ENCODE data around the gene TAPT1. TPM values are rescaled to one million over a fixed set of nuclear protein-coding genes. Genes with fewer than 3 reads are reported as not detected.

Gene TAPT1
- total RNA-seq, 3 donors from 2014 or later = 39.7 to 52.5 (median 43.0) TPM

GRCh38 chr4:16183604-16184003 is 42.7 kb downstream of the TAPT1 start:
- Histone ChIP-seq H3K9me3 (no peaks in the 10 kb centered on the region), H3K36me3 (no peaks in the 10 kb centered on the region), H3K27me3 (no peaks in the 10 kb centered on the region)

GRCh38 chr4:16176621-16177020 is 49.6 kb downstream of the TAPT1 start:
- no peak for DNase-seq (ENCODE audit: low spot score in 2 of 2)
- Histone ChIP-seq H3K27ac (no peak overlapping the region), H3K4me3 (no peak overlapping the region), H3K27me3 (no peaks in the 10 kb centered on the region), H3K4me1 (no peaks in the 10 kb centered on the region), H3K36me3 (no peaks in the 10 kb centered on the region), H3K9me3 (no peaks in the 10 kb centered on the region)
- intact Hi-C loops (cut with DNase I; ENCODE audit: low total_unique reads) = no loop called here
- no peak for TF ChIP-seq POLR2A (IDR thresholded peaks at IDR 0.05)
- TF ChIP-seq POLR2AphosphoS5 (IDR thresholded peaks at IDR 0.05) = no peak
- no peak for TF ChIP-seq CTCF (IDR thresholded peaks at IDR 0.05)

More at GRCh38 chr4:16183604-16184003, 42.7 kb downstream of the TAPT1 start:
- no peak for DNase-seq (ENCODE audit: low spot score in 2 of 2)
- Histone ChIP-seq H3K4me3 (no peak overlapping the region), H3K4me1 (no peaks in the 10 kb centered on the region), H3K27ac (no peak overlapping the region)
- no peak for TF ChIP-seq CTCF (IDR thresholded peaks at IDR 0.05)
- no peak for TF ChIP-seq POLR2AphosphoS5 (IDR thresholded peaks at IDR 0.05)
- no peak for TF ChIP-seq POLR2A (IDR thresholded peaks at IDR 0.05)
- intact Hi-C loops (cut with DNase I; ENCODE audit: low total_unique reads) = no loop called here

- intact Hi-C loops (cut with DNase I; ENCODE audit: low total_unique reads) = no loop called here
- Histone ChIP-seq H3K9me3 (no peaks in the 10 kb centered on the region), H3K27ac (no peak overlapping the region), H3K27me3 (no peaks in the 10 kb centered on the region), H3K4me3 (no peak overlapping the region), H3K36me3 (peaks cover 8% of the 10 kb centered on the region), H3K4me1 (no peaks in the 10 kb centered on the region)
- no peak for DNase-seq (ENCODE audit: low spot score in 2 of 2)
- TF ChIP-seq POLR2AphosphoS5 (IDR thresholded peaks at IDR 0.05) (no peak), POLR2A (IDR thresholded peaks at IDR 0.05) (no peak), CTCF (IDR thresholded peaks at IDR 0.05) (no peak)
These were observed 54.4 kb downstream of the TAPT1 start for GRCh38 chr4:16171831-16172230.

GRCh38 chr4:16169490-16169889 is 56.8 kb downstream of the TAPT1 start:
- Histone ChIP-seq H3K4me1 (no peaks in the 10 kb centered on the region), H3K27ac (no peak overlapping the region), H3K27me3 (no peaks in the 10 kb centered on the region), H3K9me3 (no peaks in the 10 kb centered on the region), H3K4me3 (no peak overlapping the region), H3K36me3 (peaks cover 8% of the 10 kb centered on the region)
- TF ChIP-seq POLR2AphosphoS5 (IDR thresholded peaks at IDR 0.05) (no peak), CTCF (IDR thresholded peaks at IDR 0.05) (no peak), POLR2A (IDR thresholded peaks at IDR 0.05) (no peak)
- intact Hi-C loops (cut with DNase I; ENCODE audit: low total_unique reads) = no loop called here
- no peak for DNase-seq (ENCODE audit: low spot score in 2 of 2)

- no peak overlapping the region for H3K27ac ChIP-seq
- intact Hi-C loops (cut with DNase I; ENCODE audit: low total_unique reads) = no loop called here
These were observed 57.4 kb downstream of the TAPT1 start for GRCh38 chr4:16168710-16169388.

More at GRCh38 chr4:16168710-16169388, 57.4 kb downstream of the TAPT1 start:
- H3K27me3 ChIP-seq = no peaks in the 10 kb centered on the region
- H3K36me3 ChIP-seq = peaks cover 8% of the 10 kb centered on the region
- DNase-seq (ENCODE audit: low spot score in 2 of 2) = no peak
- no peak overlapping the region for H3K4me3 ChIP-seq
- TF ChIP-seq CTCF (IDR thresholded peaks at IDR 0.05) (no peak), POLR2A (IDR thresholded peaks at IDR 0.05) (no peak)
- no peaks in the 10 kb centered on the region for H3K9me3 ChIP-seq
- no peaks in the 10 kb centered on the region for H3K4me1 ChIP-seq
